GM13977 (cell line): ENCODE measurements around the gene SERPINA3.

Experiments
- DNase-seq: peaks from one replicate; pipeline ENCODE4 v3.0.0; 2012; ENCODE audit warnings: low spot score
- CTCF ChIP-seq: IDR thresholded peaks from 2 replicates; pipeline ENCODE4 v1.5.1; 2012; ENCODE audit warnings: mild to moderate bottlenecking, control low read depth; ENCODE audit not compliant: insufficient read depth; ENCODE audit errors: extremely low read depth, missing control alignments
- in situ Hi-C: fragments of 300-500 bp; cut with MboI; formaldehyde crosslinking; loops from one replicate; pipeline ENCODE4 v1.12.0; 2022; ENCODE audit warnings: low sequenced_read_pairs, low pct_unique_long_range_greater_than_20kb, mixed read lengths, inconsistent platforms; ENCODE audit not compliant: unreplicated experiment

Gene SERPINA3

GRCh38 chr14:94670692-94671285 is 58.6 kb downstream of the SERPINA3 start:
- in situ Hi-C loops = no loop called here
- no peak for DNase-seq
- TF ChIP-seq CTCF = no peak

GRCh38 chr14:94671870-94672444 is 59.8 kb downstream of the SERPINA3 start:
- in situ Hi-C loops = no loop called here
- TF ChIP-seq CTCF = no peak
- no peak for DNase-seq

- in situ Hi-C loops = no loop called here
- DNase-seq = no peak
- TF ChIP-seq CTCF = no peak
These were observed 60.9 kb downstream of the SERPINA3 start for GRCh38 chr14:94673071-94673470.
